ENCODE results near the gene TLE4. TPM values are rescaled to one million over a fixed set of nuclear protein-coding genes. Genes with fewer than 3 reads are reported as not detected.

The TLE4 gene
- total RNA-seq, 1 donor from 2014 or later = 16.3 TPM

DNA sequence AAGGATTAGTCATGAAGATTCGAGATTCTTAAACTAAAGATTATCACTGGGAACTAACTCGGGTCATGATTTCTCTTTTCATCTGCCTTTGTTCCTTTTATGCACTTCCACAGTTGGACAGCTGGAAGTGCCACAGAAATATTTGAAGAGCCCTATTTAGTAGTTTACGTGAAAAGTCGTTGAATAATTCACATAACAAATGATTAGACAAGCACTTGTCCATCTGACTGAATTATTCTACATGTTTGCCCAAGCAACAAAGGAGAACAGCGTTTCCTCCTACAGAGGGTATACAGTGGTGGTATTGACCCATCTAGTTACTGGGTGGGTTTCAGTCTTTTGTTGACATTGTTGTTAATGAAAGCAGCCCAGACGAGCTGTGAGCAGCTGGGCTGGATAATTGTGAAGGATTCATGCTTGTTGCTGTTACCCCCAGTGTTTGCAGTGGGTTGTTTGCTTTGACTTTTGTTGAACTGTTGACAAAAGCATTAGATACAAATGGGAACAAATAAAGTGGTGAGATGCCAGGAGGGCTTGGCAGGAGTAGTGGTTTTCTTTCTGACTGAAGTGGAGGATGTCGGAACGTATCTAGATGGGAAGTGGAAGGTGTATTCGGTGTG lies 96.2 kb downstream of the TLE4 start:
- TF ChIP-seq, protein P1, sequence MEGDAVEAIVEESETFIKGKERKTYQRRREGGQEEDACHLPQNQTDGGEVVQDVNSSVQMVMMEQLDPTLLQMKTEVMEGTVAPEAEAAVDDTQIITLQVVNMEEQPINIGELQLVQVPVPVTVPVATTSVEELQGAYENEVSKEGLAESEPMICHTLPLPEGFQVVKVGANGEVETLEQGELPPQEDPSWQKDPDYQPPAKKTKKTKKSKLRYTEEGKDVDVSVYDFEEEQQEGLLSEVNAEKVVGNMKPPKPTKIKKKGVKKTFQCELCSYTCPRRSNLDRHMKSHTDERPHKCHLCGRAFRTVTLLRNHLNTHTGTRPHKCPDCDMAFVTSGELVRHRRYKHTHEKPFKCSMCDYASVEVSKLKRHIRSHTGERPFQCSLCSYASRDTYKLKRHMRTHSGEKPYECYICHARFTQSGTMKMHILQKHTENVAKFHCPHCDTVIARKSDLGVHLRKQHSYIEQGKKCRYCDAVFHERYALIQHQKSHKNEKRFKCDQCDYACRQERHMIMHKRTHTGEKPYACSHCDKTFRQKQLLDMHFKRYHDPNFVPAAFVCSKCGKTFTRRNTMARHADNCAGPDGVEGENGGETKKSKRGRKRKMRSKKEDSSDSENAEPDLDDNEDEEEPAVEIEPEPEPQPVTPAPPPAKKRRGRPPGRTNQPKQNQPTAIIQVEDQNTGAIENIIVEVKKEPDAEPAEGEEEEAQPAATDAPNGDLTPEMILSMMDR (conservative IDR thresholded peaks at IDR 0.05; ENCODE audit: low read depth, low read length) = no peak
- H3K4me3 ChIP-seq (ENCODE audit: low read depth, low read length) = no peak overlapping the region
- no peak for DNase-seq (ENCODE audit: low read depth)

DNA sequence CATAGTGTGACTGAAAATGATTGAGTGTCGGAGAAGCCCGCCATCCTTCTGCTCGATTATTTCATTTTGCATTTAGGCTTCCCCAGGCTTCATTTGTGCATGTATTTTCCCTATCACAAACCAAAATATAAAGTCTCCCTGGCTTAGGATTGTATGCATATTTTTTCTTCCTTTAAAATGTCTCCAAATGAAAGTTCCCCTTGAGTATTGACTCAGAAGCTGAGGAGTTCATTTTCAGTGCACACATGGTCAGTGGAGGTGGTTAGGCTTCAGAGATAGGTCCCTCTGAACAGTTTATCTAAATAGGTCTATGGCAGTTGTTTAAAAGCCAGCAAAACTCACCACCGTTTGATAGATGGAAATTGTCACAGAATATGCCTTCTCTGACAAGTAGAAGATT lies 97.2 kb downstream of the TLE4 start:
- no peak overlapping the region for H3K4me3 ChIP-seq (ENCODE audit: low read depth, low read length)
- TF ChIP-seq, protein P1 (conservative IDR thresholded peaks at IDR 0.05; ENCODE audit: low read depth, low read length) = no peak
- DNase-seq (ENCODE audit: low read depth) = no peak

DNA sequence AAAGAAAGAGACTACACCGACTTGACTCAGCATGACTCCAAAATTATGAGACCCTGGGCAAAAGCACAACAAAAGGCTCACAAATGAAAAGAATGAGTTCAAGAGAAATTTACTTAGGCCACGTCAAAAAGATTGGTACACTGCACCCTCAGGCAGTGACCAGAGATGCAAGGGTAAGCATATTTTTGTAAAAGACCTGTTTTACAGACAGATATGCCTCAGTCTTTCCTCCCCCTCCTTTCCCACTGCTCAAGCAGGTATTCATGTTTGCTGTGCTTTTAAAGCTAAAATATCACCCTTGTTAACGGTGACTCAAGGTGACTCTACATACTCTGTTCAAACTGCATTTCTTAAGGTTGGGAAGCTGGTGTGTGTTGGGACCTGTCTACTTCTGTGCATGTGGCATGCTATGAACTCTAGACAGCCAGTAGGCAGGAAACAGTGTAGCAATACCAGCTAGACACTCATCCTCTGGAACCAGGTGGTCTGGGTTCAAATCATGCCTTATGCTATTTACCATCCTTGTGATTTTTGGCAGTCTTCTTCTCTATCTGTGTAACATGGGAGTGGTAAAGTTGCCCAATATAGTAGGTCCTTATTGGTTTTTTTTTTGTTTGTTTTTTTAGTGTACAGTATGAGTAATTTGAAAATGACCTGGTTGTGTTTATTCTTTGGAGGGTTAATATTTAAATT lies 98.7 kb downstream of the TLE4 start:
- TF ChIP-seq, protein P1 (conservative IDR thresholded peaks at IDR 0.05; ENCODE audit: low read depth, low read length) = no peak
- no peak for DNase-seq (ENCODE audit: low read depth)
- H3K4me3 ChIP-seq (ENCODE audit: low read depth, low read length) = no peak overlapping the region

DNA sequence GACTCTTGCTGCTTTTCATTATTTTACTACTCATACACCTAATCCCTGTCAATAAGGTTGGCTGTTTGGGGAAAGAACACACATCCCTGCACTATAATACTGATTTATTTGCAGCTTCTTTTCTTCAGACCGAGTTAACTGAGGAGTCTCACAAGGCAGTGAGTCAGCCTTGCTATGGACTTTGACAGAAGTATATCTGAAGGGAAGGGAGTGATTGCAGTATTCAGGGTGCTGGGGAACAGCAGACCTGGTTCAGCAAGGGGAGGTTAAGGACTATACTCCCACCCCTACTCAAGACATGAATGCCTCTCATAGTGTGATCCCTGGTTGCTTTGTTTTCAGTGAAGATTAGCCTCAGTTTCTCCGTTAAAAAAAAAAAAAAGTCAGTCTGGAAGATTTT lies 99.8 kb downstream of the TLE4 start:
- H3K4me3 ChIP-seq (ENCODE audit: low read depth, low read length) = no peak overlapping the region
- TF ChIP-seq, protein P1 (conservative IDR thresholded peaks at IDR 0.05; ENCODE audit: low read depth, low read length) = no peak
- no peak for DNase-seq (ENCODE audit: low read depth)

DNA sequence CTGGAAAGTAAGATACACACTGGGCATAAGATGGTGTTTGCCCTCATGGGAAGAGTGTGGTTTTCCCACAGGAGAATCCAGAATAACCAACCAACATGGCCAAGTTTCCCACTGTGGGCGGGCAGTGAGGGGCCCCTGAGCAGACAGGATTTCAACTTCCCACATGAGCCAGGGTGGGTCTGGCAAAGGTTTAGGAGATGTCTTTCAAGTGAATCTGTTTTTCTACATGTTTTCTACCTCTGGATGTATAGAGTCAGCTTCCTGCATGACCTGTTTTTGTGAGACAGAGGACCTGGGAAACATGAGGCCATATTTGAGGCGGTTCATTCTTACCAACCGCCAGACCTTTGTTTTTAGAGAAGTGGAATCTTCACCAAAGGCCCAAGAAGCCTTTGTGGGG lies 100.5 kb downstream of the TLE4 start:
- H3K4me3 ChIP-seq (ENCODE audit: low read depth, low read length) = no peak overlapping the region
- TF ChIP-seq, protein P1 (conservative IDR thresholded peaks at IDR 0.05; ENCODE audit: low read depth, low read length) = no peak
- DNase-seq (ENCODE audit: low read depth) = no peak

DNA sequence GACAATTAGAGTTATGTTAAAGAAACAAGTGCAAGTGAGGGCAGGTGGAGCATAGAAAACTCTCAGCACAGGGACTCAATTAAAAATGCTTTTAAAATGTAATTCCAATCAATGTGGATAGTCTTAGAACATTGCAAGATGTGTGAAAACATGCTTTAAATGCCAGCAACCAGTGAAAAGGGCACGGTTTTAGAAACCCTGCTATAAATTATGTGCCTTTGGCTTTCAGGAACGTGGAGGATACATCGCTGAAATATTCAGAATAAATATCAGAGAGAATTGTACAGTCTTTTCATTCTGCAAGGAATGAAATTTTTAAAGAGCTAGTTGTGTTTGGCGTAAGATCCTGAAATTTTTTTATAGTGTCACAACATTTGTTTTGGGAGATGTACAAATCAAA lies 101.1 kb downstream of the TLE4 start:
- no peak for DNase-seq (ENCODE audit: low read depth)
- no peak overlapping the region for H3K4me3 ChIP-seq (ENCODE audit: low read depth, low read length)
- TF ChIP-seq, protein P1 (conservative IDR thresholded peaks at IDR 0.05; ENCODE audit: low read depth, low read length) = no peak

DNA sequence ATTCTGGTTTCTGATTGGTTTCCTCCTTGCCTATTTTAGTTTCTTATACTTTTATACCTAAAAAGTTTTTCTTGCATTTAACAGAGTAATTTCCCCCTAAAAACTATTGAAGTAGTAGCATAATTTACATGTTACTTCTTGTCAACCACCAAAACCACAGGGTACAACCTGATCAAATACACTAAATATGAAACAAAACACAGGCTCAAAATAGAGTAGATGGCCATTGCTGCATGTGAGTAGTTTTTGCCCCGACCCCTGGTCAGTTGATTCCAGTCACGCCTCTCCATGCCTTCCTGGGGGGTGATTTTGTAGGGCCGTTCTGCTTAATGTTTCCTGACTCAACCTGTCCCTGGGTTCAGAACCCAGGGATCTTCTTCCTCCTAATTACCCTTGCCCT lies 101.8 kb downstream of the TLE4 start:
- DNase-seq (ENCODE audit: low read depth) = no peak

More for the DNA sequence above, 101.8 kb downstream of the TLE4 start:
- TF ChIP-seq, protein P1 (conservative IDR thresholded peaks at IDR 0.05; ENCODE audit: low read depth, low read length) = no peak
- no peak overlapping the region for H3K4me3 ChIP-seq (ENCODE audit: low read depth, low read length)

Data from epithelial cell of proximal tubule (primary cell).